DMS114 treated with DMSO at 0.1 percent for 48 hours (cell line): ENCODE measurements around the gene ZNF280B.
"Not testable (repeated sequence)": the region's sequence is repeated elsewhere in the genome, so short reads cannot be mapped to it uniquely, and the experiment has no call there.

Experiments
- DNase-seq: peaks from one replicate; lab custom pipeline; 2025; ENCODE audit not compliant: unreplicated experiment; lab: John Stamatoyannopoulos, UW

ZNF280B gene

DNA sequence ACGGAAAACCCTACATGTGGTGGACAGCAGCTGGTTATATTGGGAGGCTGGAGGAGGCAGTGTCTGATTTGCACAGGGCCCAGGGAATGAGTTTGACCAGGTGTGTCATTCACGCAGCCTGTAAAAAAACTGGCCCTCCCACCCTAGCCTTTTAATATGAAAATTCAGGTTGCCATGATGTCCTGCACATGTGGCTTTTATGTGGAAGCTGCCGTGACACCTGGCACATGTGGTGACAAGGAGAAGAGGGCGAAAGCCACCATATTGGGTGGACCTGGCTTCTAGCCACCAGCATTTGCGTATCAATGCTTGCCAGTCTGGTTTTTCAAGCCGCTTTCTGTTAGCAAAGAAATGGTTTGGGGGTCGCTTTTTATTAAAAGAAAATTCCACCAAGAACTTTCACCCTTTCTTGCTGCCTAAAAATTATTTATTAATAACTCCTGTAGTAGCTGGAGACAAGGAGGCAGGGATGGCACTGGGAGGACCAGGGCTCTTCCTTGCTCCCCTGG, 43.4 kb downstream of the ZNF280B start:
- DNase-seq, result no peak

DNA sequence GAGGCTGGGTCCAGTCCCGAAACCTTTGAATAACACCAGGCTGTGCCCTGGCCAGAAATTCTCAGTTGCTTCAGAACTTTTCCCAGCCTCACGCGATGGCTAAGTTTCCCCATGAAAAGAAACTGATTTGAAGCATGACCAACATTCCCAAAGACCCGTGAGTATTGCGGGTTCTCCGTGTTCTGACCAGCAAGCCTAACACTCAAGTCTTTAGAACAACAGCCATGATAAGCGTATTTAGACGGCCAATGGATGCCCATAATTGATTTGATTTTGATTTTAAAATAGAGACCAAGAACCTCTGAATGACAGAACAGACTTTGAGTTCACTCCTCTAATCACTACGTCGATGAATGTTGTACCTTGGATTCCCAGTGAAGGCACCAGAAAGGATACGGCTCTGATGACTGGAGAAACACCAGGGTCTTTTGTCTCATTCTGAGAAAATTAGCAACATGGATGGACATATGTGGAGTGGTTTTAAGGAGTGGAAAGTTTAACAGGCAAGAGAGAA, 43.9 kb downstream of the ZNF280B start:
- no peak for DNase-seq

- peak; percentile 54 for DNase-seq
Measured at GRCh38 chr22:22463855-22464540, 44.5 kb downstream of the ZNF280B start.

DNA sequence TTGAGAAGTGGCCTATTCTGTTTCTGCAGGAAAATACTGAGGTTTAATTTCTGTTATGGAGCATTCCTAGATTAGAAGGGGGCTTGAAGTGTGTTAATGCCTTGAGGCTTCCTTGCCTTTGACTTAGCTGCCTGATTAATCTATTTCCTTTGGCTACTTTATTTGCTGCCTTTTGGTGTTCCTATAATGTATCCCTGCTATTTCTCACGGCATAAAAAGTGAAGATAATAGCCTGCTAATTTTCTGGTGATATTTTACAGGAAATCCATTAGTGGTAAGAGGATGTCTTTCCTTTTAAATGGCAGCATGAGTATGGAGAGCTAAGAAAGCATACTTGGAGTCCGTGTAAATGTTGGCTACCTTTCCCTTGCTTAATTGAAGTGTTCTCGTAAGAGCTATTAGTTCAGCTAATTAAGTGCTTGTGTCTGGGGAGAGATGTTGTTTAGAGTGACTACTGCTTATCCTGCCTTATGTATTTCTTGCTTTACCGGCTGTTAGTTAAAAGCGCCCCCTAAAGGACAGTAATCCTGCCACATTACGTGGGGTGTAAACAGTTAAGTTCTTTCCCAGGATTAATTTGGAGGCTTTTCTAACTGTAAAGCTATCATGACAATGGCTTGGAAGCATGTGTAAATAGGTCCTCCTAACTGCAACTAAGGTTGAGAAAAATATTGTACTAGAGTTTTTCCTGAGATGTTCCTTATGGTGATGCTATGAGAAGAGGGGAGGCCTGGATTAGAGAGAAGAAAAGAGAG, 45.6 kb downstream of the ZNF280B start:
- peak; percentile 11 for DNase-seq

DNA sequence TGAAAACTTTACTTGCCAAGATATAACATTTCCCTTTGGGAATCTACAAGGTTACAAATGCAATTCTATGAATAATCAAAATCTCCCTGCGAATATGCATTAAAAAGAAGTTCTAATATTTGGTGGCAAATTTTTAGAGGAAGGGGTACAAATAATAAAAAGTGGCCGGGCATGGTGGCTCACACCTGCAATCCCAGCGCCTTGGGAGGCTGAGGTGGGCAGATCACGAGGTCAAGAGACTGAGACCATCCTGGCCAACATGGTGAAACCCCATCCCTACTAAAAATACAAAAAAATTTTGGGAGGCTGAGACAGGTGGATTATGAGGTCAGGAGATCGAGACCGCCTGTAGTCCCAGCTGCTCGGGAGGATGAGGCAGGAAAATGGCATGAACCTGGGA, 47.0 kb downstream of the ZNF280B start:
- DNase-seq, result no peak

DNA sequence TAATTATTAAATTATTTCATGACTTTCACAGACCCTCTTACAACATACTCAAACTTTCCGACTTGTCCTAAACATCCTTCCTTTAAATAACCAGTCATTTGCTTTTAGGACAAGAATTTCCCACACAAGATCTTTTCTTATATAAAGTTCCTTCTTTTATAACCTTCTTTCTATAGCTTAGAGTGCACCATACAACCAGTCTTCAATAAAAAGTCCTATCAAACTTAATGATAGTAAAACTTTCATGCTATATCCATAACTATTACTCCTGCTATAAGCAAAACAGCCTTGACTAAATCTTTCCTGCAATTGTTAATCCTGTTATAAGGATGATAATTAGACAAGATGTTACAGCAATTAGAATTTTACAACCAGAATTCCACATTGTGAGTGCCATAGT, 47.4 kb downstream of the ZNF280B start:
- DNase-seq, result no peak

DNA sequence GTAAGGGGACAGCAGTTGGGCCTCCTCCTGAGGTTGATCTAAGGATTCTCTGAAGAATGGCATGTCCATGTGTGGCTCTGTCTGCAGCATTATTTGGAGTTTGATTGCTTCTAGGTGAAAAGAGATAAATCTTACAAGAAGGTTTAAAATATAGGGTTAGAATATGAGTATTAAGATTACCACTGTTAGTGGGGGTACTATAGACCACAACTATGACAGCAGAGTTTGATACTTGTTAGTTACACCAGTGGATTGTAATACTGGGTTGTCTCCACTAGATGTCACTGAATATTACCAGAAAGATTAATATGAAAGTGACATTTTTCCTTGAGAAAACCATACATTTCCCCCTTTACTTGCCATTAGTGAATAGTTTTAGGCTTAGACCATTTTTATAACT, 47.9 kb downstream of the ZNF280B start:
- DNase-seq, result no peak

DNA sequence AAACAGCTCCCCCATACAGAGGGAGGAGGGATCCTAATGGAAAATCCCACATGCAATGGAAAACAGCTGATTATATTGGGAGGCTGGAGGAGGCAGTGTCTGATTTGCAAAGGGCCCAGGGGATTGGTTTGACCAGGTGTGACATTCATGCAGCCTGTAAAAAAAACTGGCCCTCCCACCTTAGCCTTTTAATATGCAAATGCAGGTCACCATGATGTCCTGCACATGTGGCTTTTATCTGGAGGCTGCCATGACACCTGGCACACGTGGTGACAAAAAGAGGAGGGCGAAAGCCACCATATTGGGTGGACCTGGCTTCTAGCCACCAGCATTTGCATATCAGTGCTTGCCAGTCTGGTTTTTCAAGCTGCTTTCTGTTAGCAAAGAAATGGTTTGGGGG, 48.5 kb downstream of the ZNF280B start:
- DNase-seq, result no peak

- DNase-seq, result no peak
Measured at GRCh38 chr22:22458896-22459588, 49.5 kb downstream of the ZNF280B start.

DNA sequence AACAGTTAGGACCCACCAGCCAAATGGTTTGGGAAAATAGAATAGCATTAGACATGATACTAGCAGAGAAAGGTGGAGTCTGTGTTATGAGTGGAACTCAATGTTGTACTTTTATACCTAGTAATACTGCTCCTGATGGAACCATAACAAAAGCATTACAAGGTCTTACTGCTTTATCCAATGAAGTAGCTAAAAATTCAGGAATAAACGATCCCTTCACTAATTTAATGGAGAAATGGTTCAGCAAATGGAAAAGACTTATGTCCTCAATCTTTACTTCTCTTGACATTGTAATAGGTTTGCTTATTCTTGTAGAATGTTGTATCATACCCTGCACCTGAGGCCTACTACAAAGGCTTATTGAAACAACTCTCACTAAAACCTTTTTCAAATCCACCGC, 50.2 kb downstream of the ZNF280B start:
- DNase-seq, result no peak

- DNase-seq, result no peak
Measured at GRCh38 chr22:22454997-22455396, 53.5 kb downstream of the ZNF280B start.

GRCh38 chr22:22452996-22453686, 55.4 kb downstream of the ZNF280B start:
- no peak for DNase-seq

DNA sequence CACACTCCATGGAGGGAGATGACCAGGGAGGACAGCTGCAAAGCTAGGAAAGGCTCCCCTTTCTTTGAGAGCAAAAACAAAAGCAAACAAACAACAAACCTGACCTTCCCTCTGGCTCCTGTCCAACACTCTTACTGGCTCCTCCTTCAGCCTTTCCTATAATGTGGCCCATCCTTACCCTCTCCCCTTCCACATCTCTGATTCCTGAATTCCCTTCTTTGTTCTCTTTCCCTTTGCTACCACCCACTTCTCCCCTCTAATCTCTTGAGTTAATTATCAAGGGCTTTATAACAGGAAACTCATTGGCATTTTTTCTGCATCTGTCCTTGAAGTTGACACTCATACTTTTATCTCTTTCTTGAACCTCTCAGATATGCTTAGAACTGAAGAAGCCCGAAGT, 56.3 kb downstream of the ZNF280B start:
- DNase-seq, result no peak

GRCh38 chr22:22450343-22450839, 58.2 kb downstream of the ZNF280B start:
- no peak for DNase-seq

DNA sequence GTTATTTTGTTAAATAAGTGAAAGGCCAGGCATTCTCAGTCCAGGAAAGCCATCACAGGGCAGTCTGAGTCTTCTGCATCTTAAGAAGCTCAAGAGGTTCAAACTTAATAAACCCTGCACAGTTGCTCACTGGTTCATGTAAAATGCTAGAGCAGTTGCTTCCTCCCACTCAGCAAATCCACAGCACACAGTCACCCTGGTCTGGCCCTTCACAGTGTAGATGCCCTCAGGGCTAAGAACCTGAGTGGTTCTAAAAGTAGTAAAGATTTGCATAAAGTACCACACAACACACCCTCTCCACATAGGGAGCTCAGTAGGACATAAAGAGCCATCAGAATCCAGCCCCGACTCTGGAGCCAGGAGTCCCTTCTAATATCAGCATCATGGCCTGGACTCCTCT, 58.7 kb downstream of the ZNF280B start:
- DNase-seq, result no peak

GRCh38 chr22:22446517-22446916, 62.0 kb downstream of the ZNF280B start:
- DNase-seq, result no peak

DNA sequence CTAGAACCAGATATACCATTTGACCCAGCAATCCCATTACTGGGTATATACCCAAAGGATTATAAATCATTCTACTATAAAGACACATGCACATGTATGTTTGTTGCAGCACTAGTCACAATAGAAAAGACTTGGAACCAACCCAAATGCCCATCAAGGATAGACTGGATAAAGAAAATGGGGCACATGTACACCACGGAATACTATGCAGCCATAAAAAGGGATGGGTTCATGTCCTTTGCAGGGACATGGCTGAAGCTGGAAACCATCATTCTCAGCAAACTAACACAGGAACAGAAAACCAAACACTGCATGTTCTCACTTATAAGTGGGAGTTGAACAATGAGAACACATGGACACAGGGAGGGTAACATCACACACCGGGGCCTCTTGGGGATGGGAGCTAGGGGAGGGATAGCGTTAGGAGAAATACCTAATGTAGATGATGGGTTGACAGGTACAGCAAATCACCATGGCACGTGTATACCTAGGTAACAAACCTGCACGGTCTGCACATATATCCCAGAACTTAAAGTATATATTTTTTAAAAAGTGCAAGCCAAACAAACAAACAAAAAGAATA, 64.4 kb downstream of the ZNF280B start:
- not testable (repeated sequence) for DNase-seq

GRCh38 chr22:22442928-22443709, 65.4 kb downstream of the ZNF280B start:
- DNase-seq, result no peak

GRCh38 chr22:22441626-22442025, 66.9 kb downstream of the ZNF280B start:
- DNase-seq, result not testable (repeated sequence)

DNA sequence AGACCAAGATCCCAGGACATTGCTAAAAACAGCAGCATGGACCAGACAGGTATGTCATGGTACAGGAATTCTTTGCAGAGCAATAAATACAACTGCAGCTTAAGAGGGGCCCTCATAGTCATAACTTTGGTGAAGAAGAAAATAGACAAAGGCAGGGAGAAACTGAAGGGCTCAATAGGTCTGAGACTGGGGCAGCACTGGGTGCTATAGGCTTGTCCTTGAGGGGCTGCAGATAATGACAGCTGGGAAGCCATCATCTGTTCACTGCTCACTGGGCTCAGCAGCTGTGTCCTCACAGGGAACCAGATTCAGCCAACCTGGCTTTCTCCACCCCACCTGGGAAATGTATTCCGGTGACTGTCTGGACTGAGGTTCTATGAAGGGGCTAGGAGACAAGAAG, 68.4 kb downstream of the ZNF280B start:
- no peak for DNase-seq
